ENCODE results near the gene TFRC. TPM values are rescaled to one million over a fixed set of nuclear protein-coding genes. Genes with fewer than 3 reads are reported as not detected.

Gene TFRC
- total RNA-seq, 1 experiment from 2014 or later: 604 TPM

DNA sequence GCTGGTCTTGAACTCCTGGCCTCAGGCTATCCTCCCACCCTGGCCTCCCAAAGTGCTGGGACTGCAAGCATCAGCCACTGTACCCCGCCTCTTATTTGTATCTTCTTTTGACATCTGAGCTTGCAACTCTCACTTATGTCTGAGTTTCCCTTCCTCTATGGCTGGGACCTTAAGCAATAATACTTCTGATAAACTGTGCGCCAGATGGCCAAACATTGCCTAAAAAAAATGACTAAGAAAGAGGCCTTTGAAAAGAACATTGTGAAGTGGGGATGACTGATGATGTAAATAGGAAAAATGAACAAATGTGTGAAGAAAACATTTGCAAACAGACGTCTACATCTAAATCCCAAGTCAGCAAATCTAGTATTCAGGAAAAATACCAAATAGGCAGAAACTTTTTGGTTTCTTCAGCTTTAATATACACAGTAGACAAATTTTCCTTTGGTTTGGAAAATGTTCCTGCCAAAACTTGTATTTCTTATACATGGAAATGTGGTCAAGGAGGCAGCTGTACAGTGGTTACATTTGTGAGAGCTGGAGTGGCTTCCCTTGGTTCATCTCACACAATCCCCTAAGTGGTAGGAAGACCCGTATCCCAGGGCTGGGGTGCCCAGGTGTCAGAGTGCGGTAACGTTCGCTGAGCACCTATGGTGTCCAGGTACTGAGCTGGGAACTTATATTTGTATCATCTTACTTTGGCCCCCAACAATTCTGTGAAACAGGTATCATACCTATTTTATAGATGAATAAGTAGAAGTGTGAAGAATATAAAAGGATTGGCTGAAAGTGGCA is 11.6 kb upstream of the TFRC start:
- in situ Hi-C loops (cut with HindIII; ENCODE audit: low pct_unique_long_range_greater_than_20kb, low sequenced_read_pairs): loop anchor here (25.0 kb wide), 1 partner anchor 94 kb away; no protein-coding TSS in a partner anchor
- no TSS peak for BruUV-seq (replicated peaks)
- H3K36me3 ChIP-seq (ENCODE audit: control insufficient read depth, insufficient read depth, low read length): no peaks in the 10 kb centered on the region
- H3K4me3 ChIP-seq (ENCODE audit: low read depth in 2 of 2, low read length in 2 of 2): no peak overlapping the region
- intact Hi-C loops (cut with micrococcal nuclease; ENCODE audit: unreplicated experiment): no loop called here
- no peak for ATAC-seq
- TF ChIP-seq TCF7L2 (IDR thresholded peaks at IDR 0.05; ENCODE audit: low read depth, low read length): no peak
- TF ChIP-seq SIN3A (IDR thresholded peaks at IDR 0.05; ENCODE audit: borderline replicate concordance, insufficient read depth, low read depth, low read length): no peak
- TF ChIP-seq, protein P1, sequence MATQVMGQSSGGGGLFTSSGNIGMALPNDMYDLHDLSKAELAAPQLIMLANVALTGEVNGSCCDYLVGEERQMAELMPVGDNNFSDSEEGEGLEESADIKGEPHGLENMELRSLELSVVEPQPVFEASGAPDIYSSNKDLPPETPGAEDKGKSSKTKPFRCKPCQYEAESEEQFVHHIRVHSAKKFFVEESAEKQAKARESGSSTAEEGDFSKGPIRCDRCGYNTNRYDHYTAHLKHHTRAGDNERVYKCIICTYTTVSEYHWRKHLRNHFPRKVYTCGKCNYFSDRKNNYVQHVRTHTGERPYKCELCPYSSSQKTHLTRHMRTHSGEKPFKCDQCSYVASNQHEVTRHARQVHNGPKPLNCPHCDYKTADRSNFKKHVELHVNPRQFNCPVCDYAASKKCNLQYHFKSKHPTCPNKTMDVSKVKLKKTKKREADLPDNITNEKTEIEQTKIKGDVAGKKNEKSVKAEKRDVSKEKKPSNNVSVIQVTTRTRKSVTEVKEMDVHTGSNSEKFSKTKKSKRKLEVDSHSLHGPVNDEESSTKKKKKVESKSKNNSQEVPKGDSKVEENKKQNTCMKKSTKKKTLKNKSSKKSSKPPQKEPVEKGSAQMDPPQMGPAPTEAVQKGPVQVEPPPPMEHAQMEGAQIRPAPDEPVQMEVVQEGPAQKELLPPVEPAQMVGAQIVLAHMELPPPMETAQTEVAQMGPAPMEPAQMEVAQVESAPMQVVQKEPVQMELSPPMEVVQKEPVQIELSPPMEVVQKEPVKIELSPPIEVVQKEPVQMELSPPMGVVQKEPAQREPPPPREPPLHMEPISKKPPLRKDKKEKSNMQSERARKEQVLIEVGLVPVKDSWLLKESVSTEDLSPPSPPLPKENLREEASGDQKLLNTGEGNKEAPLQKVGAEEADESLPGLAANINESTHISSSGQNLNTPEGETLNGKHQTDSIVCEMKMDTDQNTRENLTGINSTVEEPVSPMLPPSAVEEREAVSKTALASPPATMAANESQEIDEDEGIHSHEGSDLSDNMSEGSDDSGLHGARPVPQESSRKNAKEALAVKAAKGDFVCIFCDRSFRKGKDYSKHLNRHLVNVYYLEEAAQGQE (IDR thresholded peaks at IDR 0.05; ENCODE audit: insufficient read depth in 1 of 2, low read depth in 2 of 2, low read length in 1 of 2): no peak
- no peaks in the 10 kb centered on the region for H3K4me1 ChIP-seq (ENCODE audit: control insufficient read depth, insufficient read depth, low read length)
- DNase-seq (ENCODE audit: low read depth, low spot score): no peak
- no peaks in the 10 kb centered on the region for H3K9me3 ChIP-seq (ENCODE audit: control insufficient read depth, insufficient read depth, low read depth, low read length)
- no peaks in the 10 kb centered on the region for H3K27me3 ChIP-seq (ENCODE audit: control insufficient read depth, insufficient read depth, low read length)
- no peak overlapping the region for H3K27ac ChIP-seq (ENCODE audit: low read length)
- POLR2A ChIA-PET: interaction anchor here (0.6 to 0.7 kb wide), 3 partner anchors 8 to 647 kb away, joined by 6 to 16 read pairs (median 8); no protein-coding TSS in a partner anchor
- CTCF ChIA-PET: interaction anchor here (0.6 kb wide), 1 partner anchor 230 kb away, joined by 3 read pairs; no protein-coding TSS in a partner anchor

- Histone ChIP-seq H3K9me3 (ENCODE audit: control insufficient read depth, insufficient read depth, low read depth, low read length) (no peaks in the 10 kb centered on the region), H3K4me1 (ENCODE audit: control insufficient read depth, insufficient read depth, low read length) (no peaks in the 10 kb centered on the region), H3K27ac (ENCODE audit: low read length) (no peak overlapping the region), H3K27me3 (ENCODE audit: control insufficient read depth, insufficient read depth, low read length) (no peaks in the 10 kb centered on the region), H3K36me3 (ENCODE audit: control insufficient read depth, insufficient read depth, low read length) (no peaks in the 10 kb centered on the region), H3K4me3 (ENCODE audit: low read depth in 2 of 2, low read length in 2 of 2) (no peak overlapping the region)
- in situ Hi-C loops (cut with HindIII; ENCODE audit: low pct_unique_long_range_greater_than_20kb, low sequenced_read_pairs): loop anchor here (25.0 kb wide), 1 partner anchor 99 kb away; no protein-coding TSS in a partner anchor
- ChIA-PET POLR2A (no interaction called here), CTCF (interaction anchor here (0.6 kb wide), 1 partner anchor 14 kb away, joined by 4 read pairs; no protein-coding TSS in a partner anchor)
- DNase-seq (ENCODE audit: low read depth, low spot score) (no peak), ATAC-seq (no peak)
- no TSS peak for BruUV-seq (replicated peaks)
- TF ChIP-seq SIN3A (IDR thresholded peaks at IDR 0.05; ENCODE audit: borderline replicate concordance, insufficient read depth, low read depth, low read length) (no peak), TCF7L2 (IDR thresholded peaks at IDR 0.05; ENCODE audit: low read depth, low read length) (no peak)
- TF ChIP-seq, protein P2, sequence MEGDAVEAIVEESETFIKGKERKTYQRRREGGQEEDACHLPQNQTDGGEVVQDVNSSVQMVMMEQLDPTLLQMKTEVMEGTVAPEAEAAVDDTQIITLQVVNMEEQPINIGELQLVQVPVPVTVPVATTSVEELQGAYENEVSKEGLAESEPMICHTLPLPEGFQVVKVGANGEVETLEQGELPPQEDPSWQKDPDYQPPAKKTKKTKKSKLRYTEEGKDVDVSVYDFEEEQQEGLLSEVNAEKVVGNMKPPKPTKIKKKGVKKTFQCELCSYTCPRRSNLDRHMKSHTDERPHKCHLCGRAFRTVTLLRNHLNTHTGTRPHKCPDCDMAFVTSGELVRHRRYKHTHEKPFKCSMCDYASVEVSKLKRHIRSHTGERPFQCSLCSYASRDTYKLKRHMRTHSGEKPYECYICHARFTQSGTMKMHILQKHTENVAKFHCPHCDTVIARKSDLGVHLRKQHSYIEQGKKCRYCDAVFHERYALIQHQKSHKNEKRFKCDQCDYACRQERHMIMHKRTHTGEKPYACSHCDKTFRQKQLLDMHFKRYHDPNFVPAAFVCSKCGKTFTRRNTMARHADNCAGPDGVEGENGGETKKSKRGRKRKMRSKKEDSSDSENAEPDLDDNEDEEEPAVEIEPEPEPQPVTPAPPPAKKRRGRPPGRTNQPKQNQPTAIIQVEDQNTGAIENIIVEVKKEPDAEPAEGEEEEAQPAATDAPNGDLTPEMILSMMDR (IDR thresholded peaks at IDR 0.05): no peak
- TF ChIP-seq, protein P1 (IDR thresholded peaks at IDR 0.05; ENCODE audit: insufficient read depth in 1 of 2, low read depth in 2 of 2, low read length in 1 of 2): no peak
- intact Hi-C loops (cut with micrococcal nuclease; ENCODE audit: unreplicated experiment): no loop called here
Measured at GRCh38 chr3:196087906-196088305, 6.0 kb upstream of the TFRC start.

All from Panc1 (cell line).